GM12864 (cell line): Measurements from ENCODE around the gene LSS.

Source experiments
- DNase-seq: peaks from one replicate; pipeline ENCODE4 v3.0.0-alpha.2; 2011; ENCODE audit warnings: low read depth
- H3K4me3 ChIP-seq: 2 replicates; pipeline ENCODE4 v1.5.1; 2011; ENCODE audit warnings: mild to moderate bottlenecking, low read depth, low read length, control low read depth
- TF ChIP-seq, protein P1 (sequence below): IDR thresholded peaks from 2 replicates; pipeline ENCODE4 v1.5.1; 2011; ENCODE audit warnings: low read depth, mild to moderate bottlenecking, moderate library complexity, low read length, control low read depth, inconsistent platforms; ENCODE audit errors: missing control alignments

LSS gene

DNA sequence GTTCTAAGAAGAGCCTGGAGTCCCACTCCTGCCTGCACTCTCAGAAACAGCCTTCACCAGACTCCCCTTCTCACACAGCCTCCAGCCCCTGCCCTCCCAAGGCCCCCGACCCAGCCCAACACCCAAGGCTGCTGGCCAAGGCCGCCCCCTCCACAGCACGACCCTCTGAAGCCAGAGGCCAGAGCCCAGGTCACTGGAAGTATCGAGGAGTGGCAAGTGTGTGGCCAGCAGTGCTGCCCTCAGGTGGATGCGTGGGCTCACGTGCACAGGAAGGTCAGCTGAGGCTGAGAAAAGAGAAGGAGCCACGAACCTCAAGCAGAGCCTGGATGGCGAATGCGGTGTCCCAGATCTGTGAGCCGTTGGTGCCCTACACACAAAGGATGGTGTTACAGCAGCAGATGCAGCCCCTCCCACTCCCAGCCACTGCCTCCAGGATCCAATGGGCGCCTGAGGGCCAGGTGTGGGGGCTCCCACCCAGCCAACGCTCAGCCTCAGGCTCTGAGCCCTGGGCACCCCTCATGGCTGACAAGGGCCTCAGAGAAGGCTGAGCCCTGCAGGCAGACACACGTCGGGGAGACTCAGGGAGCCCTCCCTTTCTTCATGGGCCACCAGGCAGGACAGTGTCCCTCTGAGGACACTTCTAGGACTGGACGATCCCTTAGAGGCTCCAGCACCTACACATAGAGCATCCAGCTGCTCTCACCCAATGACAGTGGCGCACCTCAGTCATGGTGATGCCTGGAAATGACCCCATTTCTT is 18.0 kb downstream of the LSS start:
- TF ChIP-seq, protein P1, sequence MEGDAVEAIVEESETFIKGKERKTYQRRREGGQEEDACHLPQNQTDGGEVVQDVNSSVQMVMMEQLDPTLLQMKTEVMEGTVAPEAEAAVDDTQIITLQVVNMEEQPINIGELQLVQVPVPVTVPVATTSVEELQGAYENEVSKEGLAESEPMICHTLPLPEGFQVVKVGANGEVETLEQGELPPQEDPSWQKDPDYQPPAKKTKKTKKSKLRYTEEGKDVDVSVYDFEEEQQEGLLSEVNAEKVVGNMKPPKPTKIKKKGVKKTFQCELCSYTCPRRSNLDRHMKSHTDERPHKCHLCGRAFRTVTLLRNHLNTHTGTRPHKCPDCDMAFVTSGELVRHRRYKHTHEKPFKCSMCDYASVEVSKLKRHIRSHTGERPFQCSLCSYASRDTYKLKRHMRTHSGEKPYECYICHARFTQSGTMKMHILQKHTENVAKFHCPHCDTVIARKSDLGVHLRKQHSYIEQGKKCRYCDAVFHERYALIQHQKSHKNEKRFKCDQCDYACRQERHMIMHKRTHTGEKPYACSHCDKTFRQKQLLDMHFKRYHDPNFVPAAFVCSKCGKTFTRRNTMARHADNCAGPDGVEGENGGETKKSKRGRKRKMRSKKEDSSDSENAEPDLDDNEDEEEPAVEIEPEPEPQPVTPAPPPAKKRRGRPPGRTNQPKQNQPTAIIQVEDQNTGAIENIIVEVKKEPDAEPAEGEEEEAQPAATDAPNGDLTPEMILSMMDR, result no peak
- DNase-seq, result no peak
- no peak overlapping the region for H3K4me3 ChIP-seq

DNA sequence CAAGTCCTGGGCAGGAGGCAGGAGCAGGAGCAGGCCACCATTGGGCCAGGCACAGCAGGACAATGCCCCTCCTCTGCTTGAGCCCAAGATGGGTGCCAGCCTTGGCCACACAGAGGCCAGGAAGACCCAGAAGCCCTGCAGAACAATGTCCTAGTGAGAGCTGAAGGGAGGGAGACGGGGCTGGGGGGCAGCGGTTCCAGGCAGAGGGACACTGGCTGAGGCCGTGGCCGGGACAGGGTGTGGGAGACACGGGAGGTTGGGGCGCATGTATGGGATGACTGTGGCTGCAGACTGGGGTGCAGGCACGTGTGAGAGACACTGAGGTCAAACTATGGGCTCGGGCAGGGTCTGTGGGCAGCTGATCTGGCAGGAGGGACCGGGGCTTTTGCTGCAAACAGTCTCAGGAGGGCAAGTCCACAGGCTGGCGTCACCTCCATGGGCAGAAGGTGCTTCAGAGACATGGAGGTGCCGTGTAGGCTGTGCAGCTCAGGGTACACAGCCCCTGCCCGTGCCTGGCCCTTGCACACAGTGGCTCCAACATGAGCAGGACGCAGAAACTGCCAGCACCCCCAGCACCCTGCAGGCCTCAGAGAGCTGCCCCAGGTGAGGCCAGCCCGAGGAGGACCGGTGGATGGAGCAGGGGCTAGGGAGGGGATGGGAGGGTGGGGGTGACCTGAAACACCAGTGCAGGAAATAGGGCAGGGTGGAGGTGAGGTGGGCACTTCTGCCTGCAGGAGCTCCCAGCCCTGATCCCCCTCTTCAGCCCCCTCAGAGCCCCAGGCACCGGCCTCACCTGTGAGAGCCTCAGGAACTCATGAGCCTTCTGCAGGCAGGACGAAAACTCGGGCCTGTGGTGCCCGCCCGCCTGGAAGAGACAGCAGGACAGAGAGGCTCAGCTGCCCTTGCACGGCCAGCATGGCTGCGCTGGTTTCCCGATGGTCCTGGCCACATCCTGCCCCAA is 19.5 kb downstream of the LSS start:
- no peak for DNase-seq
- no peak overlapping the region for H3K4me3 ChIP-seq
- TF ChIP-seq, protein P1, result no peak

DNA sequence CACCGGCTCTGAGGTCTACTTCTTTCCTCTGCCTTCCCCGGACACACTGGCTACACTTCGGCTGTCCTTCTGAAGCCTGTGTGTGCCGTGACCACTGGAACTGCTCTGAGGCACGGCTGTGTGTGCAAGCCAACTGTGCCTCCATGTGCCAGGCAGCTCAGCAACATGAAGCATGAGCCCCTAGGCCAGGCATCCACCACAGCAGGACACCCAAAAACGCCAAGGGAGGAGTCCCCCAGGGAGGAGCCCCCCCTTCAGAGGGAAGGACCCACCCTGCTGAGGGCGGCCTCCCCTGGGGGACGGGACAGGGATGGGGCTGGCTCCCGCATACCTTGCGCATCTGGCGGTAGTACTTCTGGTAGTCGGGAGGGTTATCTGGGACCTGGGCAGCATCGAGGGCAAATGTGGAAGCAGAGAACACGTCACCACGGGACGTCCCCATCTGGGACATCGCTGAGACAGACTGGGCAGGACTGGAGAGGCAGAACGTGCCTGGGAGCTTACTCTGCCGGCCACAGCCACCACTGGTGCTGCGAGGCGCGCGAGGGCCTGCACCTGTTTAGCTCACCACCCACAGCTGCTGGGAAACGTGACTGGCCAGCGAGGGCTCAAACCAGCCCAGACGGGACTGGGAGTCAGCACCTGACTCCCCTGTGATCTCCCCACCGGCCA is 20.5 kb downstream of the LSS start:
- H3K4me3 ChIP-seq, result no peak overlapping the region
- no peak for DNase-seq
- TF ChIP-seq, protein P1, result no peak

DNA sequence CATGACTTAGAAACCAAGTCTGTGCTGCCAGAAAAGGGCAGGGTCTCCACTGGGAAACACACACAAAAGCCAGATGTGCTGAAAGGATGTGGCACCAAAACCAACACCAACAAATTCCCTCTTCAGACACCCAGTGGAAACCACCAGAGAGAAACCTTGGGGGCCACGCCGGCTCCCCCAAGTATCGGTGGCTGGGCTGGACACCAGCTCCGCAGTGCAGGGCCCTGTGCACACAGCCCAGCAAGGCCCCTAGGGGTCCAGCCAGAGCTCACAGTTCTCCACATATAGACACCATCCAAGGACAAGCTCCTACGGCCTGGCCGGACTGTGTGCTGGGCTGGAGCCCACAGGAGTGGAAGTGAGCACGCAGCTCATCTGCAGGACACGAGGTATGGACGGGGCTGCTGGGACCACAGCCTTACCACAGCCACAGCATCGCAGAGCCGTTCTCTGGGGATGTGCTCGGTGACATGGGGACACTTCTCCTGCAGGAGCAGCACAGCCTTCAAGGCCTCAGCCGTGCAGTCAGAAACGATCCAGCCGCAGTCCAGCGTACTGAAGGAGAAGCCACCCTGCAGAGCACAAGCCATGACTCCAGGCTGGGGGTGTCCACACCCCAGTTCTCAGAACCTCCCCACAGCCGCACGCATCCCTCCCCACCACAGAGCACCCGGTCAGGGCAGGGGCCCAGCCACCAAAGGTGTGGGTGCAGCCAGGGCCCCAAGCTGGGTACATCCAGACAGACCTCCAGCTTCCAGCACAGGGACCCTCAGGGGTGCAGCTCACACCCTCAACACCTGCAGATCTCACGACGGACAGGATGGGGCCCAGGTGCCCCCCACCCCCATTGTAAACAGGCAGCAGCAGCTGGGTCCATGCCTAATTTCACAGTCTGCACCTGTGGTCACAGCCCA is 21.3 kb downstream of the LSS start:
- H3K4me3 ChIP-seq, result no peak overlapping the region
- DNase-seq, result no peak
- TF ChIP-seq, protein P1, result no peak

DNA sequence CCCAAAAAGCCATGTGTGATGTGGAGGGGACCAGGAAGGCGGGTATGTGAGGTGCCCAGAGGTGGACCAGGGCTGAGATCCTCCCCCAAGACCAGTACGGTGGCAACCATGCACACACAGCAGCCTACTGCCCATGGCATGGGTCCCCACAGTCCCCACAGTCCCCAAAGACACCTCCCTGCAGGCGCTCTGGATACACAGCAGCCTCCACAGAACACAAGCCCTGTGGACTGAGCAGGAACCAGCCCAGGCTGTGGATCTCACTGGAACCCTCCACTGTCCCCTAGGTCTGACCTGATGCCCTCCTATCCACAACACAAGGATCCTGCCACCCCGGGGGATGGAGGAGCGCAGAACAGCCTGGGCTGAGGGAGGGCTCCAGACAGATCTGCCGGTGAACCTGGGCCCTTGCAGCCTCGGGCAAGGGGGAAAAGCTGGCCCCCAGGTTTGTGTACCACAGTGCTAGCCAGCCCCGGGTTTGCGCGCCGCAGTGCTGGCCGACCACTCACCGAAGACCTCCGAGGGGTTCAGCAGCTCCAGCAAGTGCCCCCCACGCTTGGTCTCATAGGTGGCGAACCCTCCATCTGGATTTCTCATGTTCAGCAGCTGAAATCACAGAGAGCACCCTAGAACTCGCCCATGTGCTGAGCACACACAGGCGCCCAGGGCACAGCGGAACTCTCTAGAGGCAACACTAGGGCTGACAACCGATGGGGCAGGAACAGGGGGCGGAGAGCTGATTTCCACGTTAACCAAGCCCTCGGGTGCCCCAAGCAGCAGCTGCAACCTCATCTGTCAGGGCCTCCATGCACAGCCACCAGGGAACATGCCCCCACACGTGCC is 22.2 kb downstream of the LSS start:
- no peak for DNase-seq
- no peak overlapping the region for H3K4me3 ChIP-seq
- TF ChIP-seq, protein P1, result no peak

DNA sequence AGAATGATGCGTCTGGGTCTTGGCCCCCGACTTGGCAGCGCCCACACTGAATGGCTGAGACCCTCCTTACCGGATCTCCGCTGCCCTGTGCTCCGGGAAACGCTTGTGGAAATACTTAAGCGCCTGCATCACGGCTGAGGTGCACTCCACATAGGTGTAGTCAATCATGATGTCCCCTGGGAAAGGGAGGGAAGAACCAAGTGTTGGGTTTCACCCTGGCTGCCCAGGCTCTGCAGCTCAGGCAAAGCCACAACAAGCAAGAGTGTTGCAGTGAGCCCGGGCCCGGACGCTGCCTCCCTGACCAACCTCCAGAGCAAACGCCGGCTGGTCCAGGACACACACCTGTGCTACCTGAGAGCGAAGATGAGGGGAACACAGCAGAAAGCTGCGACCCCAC is 22.8 kb downstream of the LSS start:
- no peak overlapping the region for H3K4me3 ChIP-seq
- TF ChIP-seq, protein P1, result no peak
- DNase-seq, result no peak
